MCF 10A (cell line): Measurements from ENCODE around the gene TMEM41A. TPM values are rescaled to one million over a fixed set of nuclear protein-coding genes. Genes with fewer than 3 reads are reported as not detected.
"Not testable (repeated sequence)": the region's sequence is repeated elsewhere in the genome, so short reads cannot be mapped to it uniquely, and the experiment has no call there.

Experiments used
- BruUV-seq: library from RNA; stranded (reverse); fragments of 400-500 nt; replicated peaks from 2 replicates; lab custom pipeline; 2021; lab: Mats Ljungman, UMichigan
- CTCF ChIA-PET: fragments of 300-600 bp; sonication (Branson Sonifier 250); formaldehyde crosslinking; extraction: SDS; loops from one replicate; lab custom pipeline; 2021; ENCODE audit warnings: antibody characterized with exemption, inconsistent platforms; lab: Yijun Ruan, JAX
- POLR2A ChIA-PET: fragments of 300-600, 350-650 bp; sonication (Branson Sonifier 250); formaldehyde crosslinking; extraction: SDS; loops from one replicate; lab custom pipeline; 2020; ENCODE audit warnings: antibody characterized with exemption, inconsistent platforms; lab: Yijun Ruan, JAX
- DNase-seq: peaks from one replicate; pipeline ENCODE4 v3.0.0-alpha.2; 2018; ENCODE audit not compliant: unreplicated experiment
- H3K27ac Mint-ChIP-seq: one replicate; pipeline ENCODE4 v1.8.0; 2022; ENCODE audit warnings: mild to moderate bottlenecking, low read depth, mixed read lengths; ENCODE audit not compliant: unreplicated experiment
- H3K27me3 Mint-ChIP-seq: one replicate; pipeline ENCODE4 v1.8.0; 2022; ENCODE audit warnings: mixed read lengths; ENCODE audit not compliant: insufficient read depth, unreplicated experiment
- H3K36me3 Mint-ChIP-seq: one replicate; pipeline ENCODE4 v1.8.0; 2022; ENCODE audit warnings: mild to moderate bottlenecking, moderate library complexity, mixed read lengths; ENCODE audit not compliant: insufficient read depth, unreplicated experiment
- H3K4me1 Mint-ChIP-seq: one replicate; pipeline ENCODE4 v1.8.0; 2022; ENCODE audit warnings: mixed read lengths; ENCODE audit not compliant: insufficient read depth, unreplicated experiment
- H3K4me3 Mint-ChIP-seq: one replicate; pipeline ENCODE4 v1.8.0; 2022; ENCODE audit warnings: mild to moderate bottlenecking, moderate library complexity, mixed read lengths; ENCODE audit not compliant: unreplicated experiment
- H3K9me3 Mint-ChIP-seq: one replicate; pipeline ENCODE4 v1.8.0; 2022; ENCODE audit warnings: mixed read lengths; ENCODE audit not compliant: unreplicated experiment
- CTCF ChIP-seq: fragments of 200-600 bp; IDR thresholded peaks from one replicate; pipeline ENCODE4 v1.8.0; 2022; ENCODE audit warnings: antibody characterized with exemption, mild to moderate bottlenecking; ENCODE audit not compliant: unreplicated experiment
- intact Hi-C: fragments of 100-400 bp; cut with micrococcal nuclease; formaldehyde crosslinking; loops from 2 replicates; pipeline ENCODE4 v1.14.1; 2022
- total RNA-seq: library from RNA; stranded (reverse); gene quantifications from 2 replicates; pipeline ENCODE4 v1.2.3, GENCODE V29; 2022

Gene TMEM41A
- total RNA-seq, 1 experiment from 2014 or later, result 15.3 TPM

- TF ChIP-seq CTCF, result no peak
- ChIA-PET POLR2A (no interaction called here), CTCF (interaction anchor here (0.7 kb wide), 1 partner anchor 84 kb away, joined by 3 read pairs; no protein-coding TSS in a partner anchor)
- H3K4me1 Mint-ChIP-seq, result peaks cover 5% of the 10 kb centered on the region
- intact Hi-C loops, result no loop called here
- peaks cover 27% of the 10 kb centered on the region for H3K36me3 Mint-ChIP-seq
- H3K27ac Mint-ChIP-seq, result no peak overlapping the region
- no TSS peak for BruUV-seq
- H3K9me3 Mint-ChIP-seq, result no peaks in the 10 kb centered on the region
- H3K27me3 Mint-ChIP-seq, result no peaks in the 10 kb centered on the region
- no peak for DNase-seq
- no peak overlapping the region for H3K4me3 Mint-ChIP-seq
These were observed 12.4 kb downstream of the TMEM41A start for GRCh38 chr3:185486394-185486793.

- no TSS peak for BruUV-seq
- intact Hi-C loops, result no loop called here
These were observed 14.5 kb downstream of the TMEM41A start for GRCh38 chr3:185484296-185484695.

GRCh38 chr3:185479373-185479945, 19.4 kb downstream of the TMEM41A start:
- ChIA-PET POLR2A (no interaction called here), CTCF (interaction anchor here (0.5 to 1.1 kb wide), 2 partner anchors 49 to 79 kb away, joined by 3 to 5 read pairs; no protein-coding TSS in a partner anchor)
- Mint-ChIP-seq H3K9me3 (no peaks in the 10 kb centered on the region), H3K4me3 (no peak overlapping the region), H3K27ac (no peak overlapping the region), H3K36me3 (peaks cover 24% of the 10 kb centered on the region), H3K4me1 (no peaks in the 10 kb centered on the region), H3K27me3 (no peaks in the 10 kb centered on the region)
- TF ChIP-seq CTCF, result no peak
- no TSS peak for BruUV-seq
- no peak for DNase-seq
- intact Hi-C loops, result no loop called here

More at GRCh38 chr3:185484296-185484695, 14.5 kb downstream of the TMEM41A start:
- DNase-seq, result no peak
- Mint-ChIP-seq H3K27ac (no peak overlapping the region), H3K4me1 (no peaks in the 10 kb centered on the region), H3K4me3 (no peak overlapping the region), H3K27me3 (no peaks in the 10 kb centered on the region), H3K9me3 (no peaks in the 10 kb centered on the region), H3K36me3 (peaks cover 10% of the 10 kb centered on the region)
- ChIA-PET POLR2A (interaction anchor here (1.5 kb wide), 1 partner anchor 102 kb away, joined by 3 read pairs; the partner anchor contains the start of gene SENP2), CTCF (interaction anchor here (0.9 to 1.2 kb wide), 3 partner anchors 24 to 76 kb away, joined by 3 to 5 read pairs (median 3); no protein-coding TSS in a partner anchor)
- TF ChIP-seq CTCF, result no peak

GRCh38 chr3:185477316-185477715, 21.5 kb downstream of the TMEM41A start:
- BruUV-seq, result no TSS peak
- Mint-ChIP-seq H3K36me3 (peaks cover 23% of the 10 kb centered on the region), H3K27me3 (no peaks in the 10 kb centered on the region), H3K4me3 (no peak overlapping the region), H3K9me3 (no peaks in the 10 kb centered on the region), H3K27ac (no peak overlapping the region), H3K4me1 (peaks cover 6% of the 10 kb centered on the region)
- POLR2A ChIA-PET, result no interaction called here
- CTCF ChIA-PET, result interaction anchor here (1.4 kb wide), 1 partner anchor 82 kb away, joined by 7 read pairs; no protein-coding TSS in a partner anchor
- no peak for TF ChIP-seq CTCF
- intact Hi-C loops, result no loop called here
- DNase-seq, result no peak

- H3K9me3 Mint-ChIP-seq, H3K4me1 Mint-ChIP-seq, DNase-seq, POLR2A ChIA-PET, intact Hi-C loops, H3K27me3 Mint-ChIP-seq, H3K4me3 Mint-ChIP-seq, H3K27ac Mint-ChIP-seq, BruUV-seq: not testable (repeated sequence)
- CTCF ChIA-PET, result interaction anchor here (0.6 to 1.0 kb wide), 2 partner anchors 15 to 98 kb away, joined by 3 read pairs; no protein-coding TSS in a partner anchor
- peaks cover 20% of the 10 kb centered on the region for H3K36me3 Mint-ChIP-seq
These were observed 23.9 kb downstream of the TMEM41A start for GRCh38 chr3:185474922-185475321.
